Right ventricle myocardium superior (tissue), 1 donor: ENCODE results near the gene MFSD6. TPM values are rescaled to one million over a fixed set of nuclear protein-coding genes. Genes with fewer than 3 reads are reported as not detected.
"Not testable (repeated sequence)": the region's sequence is repeated elsewhere in the genome, so short reads cannot be mapped to it uniquely, and the experiment has no call there.

ENCODE experiments used
- ATAC-seq: fragments of 200-7000 bp; cut with Tn5 transposase; one replicate; pipeline ENCODE4 v1.9.1; 2020; ENCODE audit warnings: mild to moderate bottlenecking; ENCODE audit not compliant: poor library complexity
- DNase-seq: peaks from one replicate; pipeline ENCODE4 v3.0.0-alpha.2; 2020
- intact Hi-C: fragments of 100-400 bp; cut with DNase I; formaldehyde crosslinking; loops from one replicate; pipeline ENCODE4 v1.11.2; 2022
- long read RNA-seq: library from polyadenylated mRNA; unstranded; transcript quantifications from one replicate; pipeline ENCODE4 v2.0.0, GENCODE V29; 2021
- total RNA-seq: library from RNA; stranded (reverse); fragmentation: NEBNext Ultra II Directional; extraction: Animal tissue kit (Norgen Biotek cat#: 25700); gene quantifications from one replicate; pipeline ENCODE4 v1.2.1, GENCODE V29; 2021
- donor health status: DM: no; HTN: yes; CAD: no; lungs with severe emphysema.

MFSD6 gene
- total RNA-seq, result 21.8 TPM
- long read RNA-seq, full-length matches to known transcripts, result 11 of 51 reads
- long read RNA-seq, partial matches to known transcripts, result 4 of 51 reads
- long read RNA-seq, other reads (novel, unspliced or antisense), result 36 of 51 reads

- intact Hi-C loops, result no loop called here
- DNase-seq (peak; percentile 71), ATAC-seq (peak; percentile 84)
These were observed at the start of gene MFSD6 for GRCh38 chr2:190407662-190408537. MFSD6 (plus strand) TSS chr2:190408355; CDS start chr2:190436030, 27,675 bp downstream.

DNA sequence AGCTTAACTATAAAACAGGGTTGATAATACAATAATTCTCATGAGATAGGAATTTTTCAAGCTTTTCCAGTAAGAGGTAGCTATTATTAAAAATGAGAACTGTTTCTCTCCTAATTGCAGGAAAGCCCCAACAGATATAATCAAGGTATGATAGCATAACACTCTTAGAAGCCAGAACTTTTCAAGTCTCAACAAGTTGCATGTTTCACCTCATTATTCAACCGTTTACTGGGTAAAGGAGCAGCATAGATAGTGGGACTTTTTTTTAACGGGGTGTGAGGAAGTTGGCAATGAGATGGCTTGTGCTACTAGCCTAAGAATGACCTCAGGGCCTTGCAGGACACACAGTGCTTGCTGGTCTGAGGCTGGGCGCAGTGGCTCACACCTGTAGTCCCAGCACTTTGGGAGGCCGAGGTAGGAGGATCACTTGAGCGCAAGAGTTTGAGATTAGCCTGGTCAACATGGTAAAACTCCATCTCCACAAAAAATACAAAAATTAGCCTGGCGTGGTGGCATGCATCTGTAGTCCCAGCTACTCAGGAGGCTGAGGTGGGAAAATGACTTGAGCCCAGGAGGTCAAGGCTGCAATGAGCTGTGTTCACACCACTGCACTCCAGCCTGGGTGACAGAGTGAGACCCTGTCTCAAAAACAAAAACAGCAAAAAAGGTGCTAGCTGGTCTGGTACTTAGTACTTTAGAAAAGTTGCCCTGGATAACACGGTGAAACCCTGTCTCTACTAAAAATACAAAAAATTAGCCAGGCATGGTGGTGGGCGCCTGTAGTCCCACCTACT lies 49.3 kb upstream of the MFSD6 start:
- ATAC-seq, DNase-seq, intact Hi-C loops: not testable (repeated sequence)

DNA sequence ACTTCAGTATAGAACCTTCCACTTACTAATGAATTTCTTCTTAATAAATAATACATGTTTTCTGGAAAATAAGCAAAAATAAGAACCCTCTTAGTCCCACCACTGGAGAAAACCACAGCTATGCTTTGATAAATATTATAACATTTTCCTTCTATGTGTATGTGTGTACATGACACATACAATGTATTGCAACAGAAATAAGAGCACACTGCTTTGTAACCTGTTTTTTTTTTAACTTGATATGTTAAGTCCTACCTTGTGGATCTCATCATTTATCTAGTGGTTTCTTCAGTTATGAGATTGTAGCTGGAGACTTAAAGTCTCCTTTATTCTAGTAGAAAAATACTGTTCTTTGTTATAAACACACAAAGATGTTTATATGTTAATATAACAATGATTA lies 47.6 kb upstream of the MFSD6 start:
- DNase-seq (no peak), ATAC-seq (no peak)
- intact Hi-C loops, result no loop called here

DNA sequence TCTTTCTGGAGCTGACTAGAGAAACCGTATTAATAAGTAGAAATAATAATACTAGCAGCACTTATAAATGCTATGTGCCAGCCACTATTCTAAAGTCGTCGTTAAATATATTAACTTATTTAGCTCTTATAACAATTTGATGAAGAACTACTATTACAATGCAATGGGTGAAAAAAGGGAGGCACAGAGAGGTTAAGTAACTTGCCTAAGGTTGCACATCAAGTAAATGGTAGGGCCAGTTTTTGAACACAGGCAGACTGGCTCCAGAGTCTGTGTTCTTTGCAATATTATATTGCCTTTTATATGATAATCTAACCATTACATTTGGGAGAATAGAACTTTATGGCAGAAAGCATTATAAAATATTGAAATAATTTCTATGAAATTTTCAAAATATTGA lies 47.2 kb upstream of the MFSD6 start:
- intact Hi-C loops, result no loop called here
- no peak for DNase-seq
- ATAC-seq, result no peak

- DNase-seq (no peak), ATAC-seq (no peak)
- intact Hi-C loops, result no loop called here
These were observed 46.6 kb upstream of the MFSD6 start for GRCh38 chr2:190361572-190361971.

- DNase-seq, result no peak
- ATAC-seq, result no peak
- intact Hi-C loops, result no loop called here
These were observed 45.3 kb upstream of the MFSD6 start for GRCh38 chr2:190362894-190363293.

DNA sequence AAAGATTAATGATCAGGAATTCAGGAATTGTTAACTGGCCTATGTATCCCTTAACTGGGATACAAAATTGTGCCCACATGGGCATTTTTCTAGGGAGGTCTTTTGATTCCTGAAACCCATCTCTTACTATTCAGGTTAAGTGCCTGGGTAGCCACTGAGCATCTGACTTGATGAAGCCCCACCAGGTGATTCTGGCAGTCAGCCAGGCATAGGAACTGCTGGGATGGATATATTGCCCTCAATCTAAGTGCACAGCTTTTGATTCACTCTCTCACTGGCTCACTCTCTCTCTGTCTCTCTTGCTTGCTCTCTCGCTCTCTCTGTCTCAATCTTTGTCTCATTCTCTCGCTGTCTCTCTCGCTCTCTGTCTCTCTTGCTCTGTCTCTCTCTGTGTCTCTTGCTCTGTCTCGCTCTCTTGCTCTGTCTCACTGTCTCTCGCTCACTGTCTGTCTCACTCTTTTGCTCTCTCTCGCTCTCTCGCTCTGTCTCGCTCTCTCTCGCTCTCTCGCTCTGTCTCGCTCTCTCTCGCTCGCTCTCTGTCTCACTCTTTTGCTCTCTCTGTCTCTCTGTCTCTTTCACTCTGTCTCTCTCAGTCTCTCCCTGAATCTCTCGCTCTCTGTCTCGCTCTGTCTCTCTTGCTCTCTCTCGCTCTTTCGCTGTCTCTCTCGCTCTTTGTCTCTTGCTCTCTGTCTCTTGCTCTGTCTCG lies 42.5 kb upstream of the MFSD6 start:
- ATAC-seq, result no peak
- intact Hi-C loops, result no loop called here
- DNase-seq, result no peak

DNA sequence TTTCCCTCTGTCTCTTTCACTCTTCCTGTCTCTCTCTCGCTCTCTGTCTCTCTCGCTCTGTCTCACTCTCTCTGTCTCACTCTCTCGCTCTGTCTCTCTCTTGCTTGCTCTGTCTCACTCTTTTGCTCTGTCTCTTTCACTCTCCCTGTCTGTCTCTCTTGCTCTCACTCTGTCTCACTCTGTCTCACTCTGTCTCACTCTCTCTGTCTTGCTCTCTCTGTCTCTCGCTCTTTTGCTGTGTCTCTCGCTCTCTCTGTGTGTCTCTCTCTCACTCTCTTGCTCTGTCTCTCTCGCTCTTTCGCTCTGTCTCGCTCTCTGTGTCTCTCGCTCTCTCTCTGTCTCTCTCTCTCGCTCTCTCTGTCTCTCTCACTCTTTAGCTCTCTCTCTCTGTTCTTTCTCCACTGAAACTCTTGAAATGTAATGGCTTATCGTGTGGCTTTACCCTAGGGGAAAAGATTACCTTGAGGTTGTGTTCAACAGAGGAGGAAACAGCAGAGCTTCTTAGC lies 41.9 kb upstream of the MFSD6 start:
- DNase-seq, result no peak
- intact Hi-C loops, result no loop called here
- ATAC-seq, result no peak

DNA sequence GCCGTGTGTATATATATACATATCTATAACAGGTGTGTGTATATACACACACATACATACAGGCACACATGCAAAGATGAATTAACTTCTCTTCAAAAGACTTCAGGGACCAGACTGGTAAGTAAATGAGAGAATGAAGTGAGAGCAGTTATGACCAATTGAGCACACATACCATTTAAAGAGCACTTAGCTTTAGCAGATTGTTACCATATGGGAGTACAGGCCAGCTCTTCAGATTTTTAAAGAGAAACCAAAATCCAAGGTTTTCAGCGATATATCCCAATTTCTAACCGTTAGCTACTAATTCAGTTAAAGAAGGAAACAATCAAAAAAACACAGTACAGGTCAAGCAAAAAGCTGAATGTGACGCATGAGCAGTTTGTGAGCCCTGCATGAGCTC lies 41.1 kb upstream of the MFSD6 start:
- ATAC-seq, result no peak
- intact Hi-C loops, result no loop called here

DNA sequence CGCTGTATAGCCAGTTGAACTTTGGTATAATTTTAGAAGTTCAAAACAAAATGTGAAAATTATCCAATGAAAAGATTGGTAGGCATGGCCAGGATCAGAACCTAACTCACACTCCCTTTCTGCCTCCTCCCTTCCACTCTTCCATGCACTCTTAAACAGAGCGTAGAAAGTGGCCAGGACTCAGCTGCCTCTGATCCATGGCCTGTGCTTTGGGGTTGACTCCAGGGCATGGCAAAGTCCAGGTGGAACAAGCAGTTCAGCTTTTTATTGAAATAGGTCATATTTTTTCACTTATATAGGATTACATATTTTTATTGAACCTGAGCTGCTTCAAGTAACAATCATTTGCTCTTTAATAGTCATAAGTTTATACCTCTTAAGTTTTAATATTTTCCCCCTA lies 38.5 kb upstream of the MFSD6 start:
- ATAC-seq (no peak), DNase-seq (no peak)
- intact Hi-C loops, result loop anchor here (5.0 kb wide), 1 partner anchor 282 kb away; no protein-coding TSS in a partner anchor

More for the DNA sequence above, 41.1 kb upstream of the MFSD6 start:
- no peak for DNase-seq

DNA sequence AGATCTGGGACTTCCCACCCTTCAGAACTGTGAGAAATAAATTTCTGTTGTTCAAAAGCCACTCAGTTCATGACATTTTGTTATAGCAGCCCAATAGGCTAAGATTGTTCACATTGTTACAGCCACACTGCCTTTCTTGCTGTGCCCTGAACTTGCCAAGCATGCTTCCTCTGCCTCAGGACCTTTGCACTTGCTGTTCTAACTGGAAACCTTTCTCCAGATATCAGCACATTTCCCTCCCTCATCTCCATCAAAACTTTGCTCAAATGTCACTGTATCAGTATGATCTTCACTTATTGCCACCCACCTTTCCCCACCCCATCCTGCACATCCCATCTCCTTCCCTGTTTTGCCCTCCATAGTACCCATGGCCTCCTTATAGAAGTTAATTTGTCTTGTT lies 32.1 kb upstream of the MFSD6 start:
- ATAC-seq (no peak), DNase-seq (no peak)
- intact Hi-C loops, result no loop called here

DNA sequence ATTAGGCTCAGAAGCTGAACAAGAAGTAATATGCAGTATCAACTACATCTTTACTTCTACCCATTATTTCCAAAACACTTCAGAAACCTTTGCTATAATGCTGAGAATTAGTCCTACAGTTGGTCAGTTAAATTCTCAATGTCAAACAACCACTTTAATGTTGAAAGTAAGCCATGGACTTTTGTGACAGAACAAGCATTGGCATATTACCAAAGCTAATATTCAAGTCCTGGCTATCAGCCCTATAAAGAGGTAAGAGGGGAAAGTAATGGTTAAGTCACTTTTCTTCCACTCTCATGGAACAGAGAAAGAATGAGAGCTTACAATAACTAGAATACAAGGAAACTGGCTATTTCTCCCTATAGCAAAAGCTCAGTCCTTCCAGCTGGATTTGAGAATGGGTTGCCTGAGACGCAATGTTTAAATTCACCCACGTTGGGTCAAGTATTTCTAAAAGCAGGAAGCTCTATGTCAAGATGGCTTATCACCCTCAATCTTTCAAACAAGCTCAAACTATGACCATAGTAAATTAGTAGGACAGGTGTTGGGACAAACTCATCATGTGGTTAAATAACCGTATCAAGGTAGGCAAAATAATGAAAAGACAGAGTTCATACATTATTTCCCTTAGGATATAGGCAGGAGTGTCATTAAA lies 31.4 kb upstream of the MFSD6 start:
- ATAC-seq (no peak), DNase-seq (no peak)
- intact Hi-C loops, result no loop called here

- ATAC-seq, result peak; percentile 26
- no peak for DNase-seq
- intact Hi-C loops, result no loop called here
These were observed 29.3 kb upstream of the MFSD6 start for GRCh38 chr2:190378880-190379237.

- intact Hi-C loops, result no loop called here
- ATAC-seq, result peak; percentile 24
- DNase-seq, result no peak
These were observed 28.7 kb upstream of the MFSD6 start for GRCh38 chr2:190379249-190379964.

DNA sequence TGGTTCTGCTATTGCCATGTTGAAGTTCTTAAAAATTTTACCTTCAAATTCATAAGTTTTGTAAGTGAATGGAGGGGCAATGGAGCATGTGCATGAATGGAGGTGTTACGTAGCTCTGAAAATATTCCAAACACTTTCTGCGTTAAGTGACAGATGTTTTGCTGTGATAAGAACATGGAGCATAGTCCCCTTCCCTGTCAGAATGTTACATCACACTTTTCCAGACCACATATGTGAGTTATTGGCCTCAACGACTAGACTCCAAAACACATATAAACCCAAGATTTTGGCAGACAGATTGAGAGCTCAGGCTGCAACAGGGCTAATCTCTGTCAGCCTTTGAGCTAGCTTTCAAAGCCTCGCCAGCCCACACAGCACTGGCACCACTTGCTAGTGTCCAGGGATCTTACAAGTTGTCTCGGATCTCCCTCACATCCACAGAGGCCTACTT lies 27.2 kb upstream of the MFSD6 start:
- intact Hi-C loops, result no loop called here
- ATAC-seq, result no peak

GRCh38 chr2:190382851-190383250 lies 25.3 kb upstream of the MFSD6 start:
- ATAC-seq (peak; percentile 71), DNase-seq (no peak)
- intact Hi-C loops, result loop anchor here (2.0 kb wide), 1 partner anchor 130 kb away; no protein-coding TSS in a partner anchor

More for the DNA sequence above, 27.2 kb upstream of the MFSD6 start:
- no peak for DNase-seq

DNA sequence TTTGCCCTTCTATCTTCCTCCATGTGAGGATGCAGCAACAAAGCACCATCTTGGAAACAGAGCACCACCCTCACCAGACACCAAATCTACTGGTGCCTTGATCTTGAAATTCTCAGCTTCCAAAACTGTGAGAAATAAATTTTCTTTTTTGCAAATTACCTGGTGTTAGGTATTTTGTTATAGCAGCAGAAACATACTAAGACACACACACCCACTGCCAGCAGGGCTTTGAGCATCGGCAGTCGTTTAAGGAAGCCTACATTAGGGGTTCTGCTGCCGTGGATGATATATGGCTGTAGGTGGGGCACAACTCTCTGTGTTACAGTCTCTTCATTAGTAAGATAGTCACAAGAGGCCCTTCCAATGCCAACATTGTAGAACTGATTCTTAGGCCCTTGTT lies 20.7 kb upstream of the MFSD6 start:
- intact Hi-C loops, result no loop called here
- no peak for DNase-seq
- ATAC-seq, result no peak

DNA sequence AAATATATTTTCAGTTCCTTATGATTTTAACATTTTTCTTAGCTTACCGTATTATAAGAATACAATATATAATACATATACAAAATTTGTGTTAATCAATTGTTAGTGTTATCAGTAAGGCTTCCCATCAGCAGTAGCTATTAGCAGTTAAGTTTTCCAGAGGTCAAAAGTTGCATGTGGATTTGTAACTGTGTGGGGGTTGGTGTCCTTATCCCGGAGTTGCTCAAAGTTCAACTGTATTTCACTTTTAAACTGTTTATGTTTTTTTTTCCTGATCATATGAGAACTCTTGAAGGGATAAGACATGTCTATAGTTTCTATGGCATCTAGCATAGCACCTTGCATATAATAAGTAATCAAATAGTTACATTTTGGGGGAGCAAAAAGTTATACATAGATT lies 11.9 kb upstream of the MFSD6 start:
- DNase-seq (no peak), ATAC-seq (no peak)
- intact Hi-C loops, result no loop called here
